NCI-H345 (cell line): ENCODE data around the gene LMOD1.
A peak's percentile ranks its signal among the peaks of the same experiment; 100 is the strongest.

ENCODE experiments used
- DNase-seq: peaks from one replicate; lab custom pipeline; 2025; lab: John Stamatoyannopoulos, UW

The LMOD1 gene

DNA sequence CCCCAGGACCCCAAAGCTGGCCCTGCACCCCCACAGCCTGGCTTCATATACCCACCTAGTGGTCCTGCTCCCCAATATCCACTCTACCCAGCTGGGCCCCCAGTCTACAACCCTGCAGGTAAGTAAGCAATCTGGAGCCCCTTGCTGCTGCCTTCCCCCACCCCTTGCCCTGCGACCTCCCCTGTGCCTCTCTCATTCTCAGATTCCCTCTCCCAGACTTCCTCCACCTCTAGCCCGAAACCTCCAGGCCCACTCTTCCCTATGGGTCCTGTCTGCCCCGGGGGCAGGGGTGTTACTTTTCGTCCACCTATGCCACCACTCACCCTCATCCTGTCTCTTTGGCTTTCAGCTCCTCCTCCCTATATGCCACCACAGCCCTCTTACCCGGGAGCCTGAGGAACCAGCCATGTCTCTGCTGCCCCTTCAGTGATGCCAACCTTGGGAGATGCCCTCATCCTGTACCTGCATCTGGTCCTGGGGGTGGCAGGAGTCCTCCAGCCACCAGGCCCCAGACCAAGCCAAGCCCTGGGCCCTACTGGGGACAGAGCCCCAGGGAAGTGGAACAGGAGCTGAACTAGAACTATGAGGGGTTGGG lies 54.8 kb downstream of the LMOD1 start:
- DNase-seq = no peak

DNA sequence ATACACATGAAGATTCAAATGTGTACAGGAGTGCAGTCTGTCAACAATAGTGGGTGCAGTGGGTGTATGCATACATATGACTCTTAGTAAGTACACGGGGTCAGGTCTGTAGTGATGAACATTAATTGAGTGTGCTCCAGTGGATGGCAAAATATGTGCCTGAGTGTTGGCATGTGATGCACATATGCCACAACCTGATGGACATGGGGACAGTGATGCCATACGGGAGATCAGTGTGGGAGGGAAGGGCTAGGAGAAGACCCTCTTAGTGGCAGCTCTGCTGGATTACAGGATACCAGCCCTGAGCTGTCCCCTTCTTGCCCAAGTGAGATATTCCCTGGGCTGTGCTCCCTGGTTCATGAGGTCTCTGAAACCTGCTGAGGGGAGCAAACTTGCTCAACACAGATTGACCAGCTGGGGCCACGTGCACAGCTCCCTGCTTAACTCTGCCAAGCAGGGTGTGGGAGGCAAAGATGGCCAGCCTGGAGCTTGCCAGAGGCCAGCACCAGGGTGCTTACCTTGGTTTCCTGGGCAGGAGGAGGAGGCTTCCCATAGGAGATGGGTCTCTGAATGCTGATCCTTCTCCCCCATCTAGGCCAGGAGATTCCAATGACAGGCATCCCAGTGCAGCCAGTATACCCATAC lies 55.4 kb downstream of the LMOD1 start:
- DNase-seq = no peak

DNA sequence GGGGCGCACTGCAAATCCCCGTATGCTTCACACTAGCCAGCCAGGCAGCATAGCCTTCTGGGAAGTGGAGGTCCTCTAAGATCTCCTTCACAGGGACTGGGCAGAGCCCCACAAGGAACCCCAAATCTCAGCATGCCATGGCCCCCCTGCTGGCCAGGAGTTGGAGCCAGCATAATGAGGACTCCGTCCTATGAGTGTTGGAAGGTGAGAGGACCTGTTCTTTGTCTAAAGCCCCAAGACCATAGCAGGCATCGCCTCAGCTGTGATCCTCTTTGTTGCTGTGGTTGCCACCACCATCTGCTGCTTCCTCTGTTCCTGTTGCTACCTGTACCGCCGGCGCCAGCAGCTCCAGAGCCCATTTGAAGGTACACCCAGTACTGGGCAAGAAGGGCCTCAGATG lies 56.1 kb downstream of the LMOD1 start:
- no peak for DNase-seq

DNA sequence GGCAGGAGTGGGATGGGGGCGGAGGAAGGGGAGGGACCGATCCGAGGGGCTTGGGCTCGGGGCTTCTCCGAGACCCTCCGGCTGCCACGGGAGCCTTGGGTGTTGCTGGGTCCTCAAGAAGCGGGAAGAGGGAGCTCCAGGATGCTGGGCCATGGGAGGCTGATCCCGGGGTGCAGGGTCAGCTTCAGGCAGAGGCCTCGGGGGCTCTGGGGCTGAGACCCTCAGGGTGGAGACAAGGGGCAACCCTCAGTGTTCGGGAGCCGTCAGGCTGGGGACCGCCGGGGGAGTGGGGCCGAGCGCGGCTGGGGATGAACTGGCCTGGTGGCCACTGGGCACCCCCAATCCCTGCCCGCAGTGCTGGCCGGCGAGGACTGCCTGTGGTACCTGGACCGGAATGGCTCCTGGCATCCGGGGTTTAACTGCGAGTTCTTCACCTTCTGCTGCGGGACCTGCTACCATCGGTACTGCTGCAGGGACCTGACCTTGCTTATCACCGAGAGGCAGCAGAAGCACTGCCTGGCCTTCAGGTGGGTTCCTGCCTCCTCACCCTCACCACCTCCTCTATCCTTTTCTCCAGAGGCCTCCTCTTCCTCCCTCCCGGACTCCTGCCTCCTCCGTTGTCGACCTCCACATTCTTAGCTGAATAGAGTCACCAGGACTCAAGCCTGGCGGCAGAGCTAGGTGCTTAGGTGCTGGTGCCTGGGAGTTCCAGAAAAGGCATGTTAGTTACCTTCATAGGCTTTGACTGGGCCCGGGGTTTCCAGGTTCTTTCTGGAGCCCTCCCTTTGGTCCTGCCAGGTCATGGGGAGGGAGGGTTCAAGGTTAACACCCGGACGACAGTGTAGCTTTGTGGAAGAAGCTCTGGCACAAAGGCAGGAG lies 57.0 kb downstream of the LMOD1 start:
- no peak for DNase-seq

DNA sequence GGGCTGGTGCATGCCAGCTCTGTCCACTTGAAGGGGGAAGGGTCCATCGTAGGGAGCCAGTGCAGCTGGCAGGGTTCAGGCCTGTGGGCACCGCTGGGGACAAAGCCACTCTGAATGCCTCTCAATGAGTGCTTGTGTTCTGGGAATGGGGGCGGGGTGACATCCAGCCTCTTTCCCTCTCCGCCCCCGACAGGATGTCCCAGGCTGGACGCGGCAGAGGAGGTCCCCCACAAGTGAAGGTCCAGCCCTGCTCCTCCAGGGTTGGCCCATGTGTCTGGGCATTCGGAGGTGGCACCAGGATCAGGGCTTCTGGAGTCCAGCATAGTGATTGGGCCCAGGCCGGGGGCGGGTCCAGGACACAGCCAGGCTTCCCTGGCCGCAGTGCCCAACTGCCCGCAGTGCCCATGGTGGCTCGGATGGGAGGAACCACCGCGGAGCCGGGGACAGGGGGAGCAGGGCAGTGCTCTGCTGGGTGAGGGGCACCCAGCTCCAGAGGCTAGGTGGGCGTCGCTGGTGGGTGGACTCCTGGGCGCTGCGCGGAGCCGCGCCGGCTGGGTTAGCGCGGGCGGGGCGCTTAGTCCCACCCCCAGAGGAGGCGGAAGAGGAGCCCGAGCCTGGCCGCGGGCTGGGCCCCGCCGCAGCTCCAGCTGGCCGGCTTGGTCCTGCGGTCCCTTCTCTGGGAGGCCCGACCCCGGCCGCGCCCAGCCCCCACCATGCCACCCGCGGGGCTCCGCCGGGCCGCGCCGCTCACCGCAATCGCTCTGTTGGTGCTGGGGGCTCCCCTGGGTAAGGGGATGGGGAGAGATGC lies 57.9 kb downstream of the LMOD1 start, which contains the start of gene SHISA4:
Gene SHISA4, plus strand, starts transcription at position 617 of the 808 bp plus-strand sequence. Its CDS starts 97 bp downstream, at position 714.
- peak; percentile 62 for DNase-seq

DNA sequence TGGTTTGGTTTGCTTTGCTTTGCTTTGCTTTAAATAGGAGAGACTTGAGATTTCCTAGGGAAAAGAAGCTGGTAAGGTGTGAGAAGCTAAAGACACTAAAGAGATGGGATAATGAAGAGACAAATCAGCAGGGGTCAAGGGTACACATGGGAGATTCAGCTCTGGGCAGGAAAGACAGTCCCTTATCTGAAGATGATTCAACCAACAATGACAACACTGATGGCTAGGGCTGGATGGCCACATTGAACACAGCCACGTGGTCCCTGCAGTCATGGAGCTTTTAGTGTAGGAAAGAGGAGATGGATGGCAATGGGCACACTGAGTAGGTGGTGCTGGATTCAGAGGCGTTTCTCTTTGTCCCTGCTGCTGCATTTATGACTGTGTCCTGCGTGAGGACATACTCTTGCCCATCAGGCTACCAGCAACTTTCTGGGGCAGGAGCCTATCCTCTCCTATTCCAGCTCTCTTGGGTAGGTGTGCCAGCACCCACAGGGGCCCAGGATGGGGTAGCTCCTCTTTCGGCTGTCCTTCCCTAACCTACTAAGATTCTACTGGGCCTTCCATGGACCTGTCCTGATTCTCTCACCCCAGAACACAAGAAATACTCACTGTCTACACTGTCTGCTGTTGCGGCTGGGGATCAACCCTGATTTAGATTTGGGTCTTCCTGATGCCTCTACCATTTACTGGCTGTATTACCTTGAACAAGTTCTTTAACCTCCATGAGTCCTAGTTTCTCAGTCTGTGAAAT lies 59.1 kb downstream of the LMOD1 start:
- no peak for DNase-seq

DNA sequence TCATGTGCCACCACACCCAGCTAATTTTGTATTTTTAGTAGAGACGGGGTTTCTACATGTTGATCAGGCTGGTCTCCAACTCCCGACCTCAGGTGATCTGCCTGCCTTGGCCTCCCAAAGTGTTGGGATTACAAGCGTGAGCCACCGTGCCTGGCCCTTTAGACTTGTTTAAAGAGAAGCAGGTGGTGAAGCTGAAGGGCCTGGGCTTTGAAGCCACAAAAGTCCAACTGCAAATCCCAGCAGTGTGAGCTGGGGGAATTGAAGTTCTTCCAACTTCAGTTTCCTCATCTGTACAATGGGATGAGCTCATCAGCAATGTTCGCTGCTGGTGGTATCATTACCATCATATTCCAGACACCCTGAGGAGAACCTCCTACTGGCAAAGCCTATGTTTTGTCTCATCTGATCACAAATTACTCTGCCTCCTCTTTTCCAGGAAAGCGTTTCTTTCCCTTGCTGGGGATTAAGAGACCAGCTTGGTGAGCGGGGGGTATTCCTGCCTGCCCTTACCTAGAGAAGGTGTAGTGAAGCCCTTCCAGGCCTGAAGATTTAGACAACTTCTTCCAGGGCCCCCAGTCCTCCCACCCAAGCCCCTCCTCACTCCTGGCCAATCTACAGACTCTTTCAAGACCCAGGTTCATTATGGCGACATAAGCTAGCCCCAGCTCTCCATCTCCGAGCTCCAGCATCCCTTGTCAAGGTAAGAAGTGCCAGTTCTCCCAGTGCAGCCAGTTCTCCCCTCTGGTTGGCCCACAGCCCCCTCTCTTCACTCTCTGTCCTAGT lies 60.1 kb downstream of the LMOD1 start:
- DNase-seq = no peak

DNA sequence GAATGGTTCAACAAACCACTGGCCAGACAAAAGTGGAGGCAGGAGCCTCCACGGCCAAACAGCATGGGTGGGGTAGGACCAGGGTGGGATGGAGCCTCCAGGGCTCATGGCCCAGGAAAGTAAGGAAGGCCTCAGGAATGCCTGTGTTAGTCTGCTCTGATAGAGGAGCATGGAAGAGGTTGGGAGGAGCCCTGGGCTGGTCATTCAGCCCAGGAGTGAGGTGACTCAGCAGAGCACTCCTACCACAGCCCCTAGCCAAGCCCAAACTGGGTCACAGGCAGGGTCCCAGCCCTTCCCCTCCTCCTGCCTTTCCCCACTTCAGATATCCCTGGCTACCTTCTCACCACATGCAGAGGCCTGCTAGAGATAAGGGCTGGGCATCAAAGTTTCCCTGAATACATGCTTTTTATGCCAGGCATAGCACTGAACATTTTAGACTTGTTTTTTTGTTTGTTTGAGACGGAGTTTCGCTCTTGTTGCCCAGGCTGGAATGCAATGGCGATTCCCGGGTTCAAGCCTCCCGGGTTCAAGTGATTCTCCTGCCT lies 60.7 kb downstream of the LMOD1 start:
- DNase-seq = no peak

DNA sequence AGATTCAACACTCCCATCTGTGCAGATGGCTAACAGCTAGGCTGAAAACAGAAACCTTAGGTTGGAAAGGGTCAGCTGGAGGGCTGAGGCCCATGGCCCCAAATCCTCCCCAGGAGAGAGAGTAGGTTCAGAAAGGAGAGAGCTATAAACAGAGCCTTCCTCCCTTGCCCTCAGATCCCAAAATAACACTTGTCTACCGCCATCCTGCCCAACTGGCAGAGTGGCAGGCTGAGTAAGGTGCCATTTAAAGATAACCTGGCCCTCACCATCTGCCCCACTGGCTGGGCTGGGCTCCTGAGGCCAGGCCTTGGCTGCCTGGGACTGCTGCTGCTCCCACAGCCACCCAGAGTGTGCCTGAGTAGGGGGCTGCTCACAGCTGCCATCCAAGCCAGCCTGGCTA lies 61.9 kb downstream of the LMOD1 start:
- no peak for DNase-seq

DNA sequence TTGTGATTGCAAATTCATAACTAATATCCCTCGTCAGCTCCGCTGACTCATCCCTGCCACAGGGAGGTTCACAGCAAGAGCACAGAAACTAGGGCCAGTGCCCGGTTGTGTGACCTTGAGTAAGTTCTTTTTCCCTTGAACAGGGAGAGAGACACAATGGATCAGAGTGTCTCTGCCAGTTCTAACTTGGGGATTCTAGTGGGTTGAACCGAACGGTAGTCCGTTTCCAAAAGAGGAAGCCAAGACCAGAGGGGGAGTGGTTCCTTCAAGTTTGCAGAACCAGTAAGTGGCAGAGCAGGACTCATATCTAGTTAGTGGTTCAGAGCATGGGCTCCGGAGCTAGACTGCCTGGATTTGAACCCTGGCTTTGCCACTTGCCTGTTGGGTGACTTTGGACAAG lies 62.6 kb downstream of the LMOD1 start:
- no peak for DNase-seq

DNA sequence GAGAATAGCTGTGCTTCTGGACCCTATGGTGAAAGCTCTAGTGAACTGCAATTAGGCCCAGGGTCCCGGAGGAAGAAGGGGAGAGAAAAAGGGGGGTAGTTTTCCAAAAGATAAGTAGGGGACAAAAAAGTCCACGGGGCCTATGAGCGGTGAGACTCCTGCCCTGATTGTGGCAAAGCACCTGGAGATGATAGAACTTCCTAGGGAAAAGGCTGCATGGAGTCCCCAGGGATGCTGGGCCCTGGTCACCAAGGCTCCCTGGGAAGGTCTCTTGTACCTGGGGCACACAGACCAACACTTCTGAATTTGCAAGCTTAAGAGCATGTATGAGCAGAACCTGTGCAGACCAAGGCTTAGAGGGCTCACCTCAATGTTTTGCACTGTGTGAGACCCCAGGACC lies 63.1 kb downstream of the LMOD1 start:
- no peak for DNase-seq

DNA sequence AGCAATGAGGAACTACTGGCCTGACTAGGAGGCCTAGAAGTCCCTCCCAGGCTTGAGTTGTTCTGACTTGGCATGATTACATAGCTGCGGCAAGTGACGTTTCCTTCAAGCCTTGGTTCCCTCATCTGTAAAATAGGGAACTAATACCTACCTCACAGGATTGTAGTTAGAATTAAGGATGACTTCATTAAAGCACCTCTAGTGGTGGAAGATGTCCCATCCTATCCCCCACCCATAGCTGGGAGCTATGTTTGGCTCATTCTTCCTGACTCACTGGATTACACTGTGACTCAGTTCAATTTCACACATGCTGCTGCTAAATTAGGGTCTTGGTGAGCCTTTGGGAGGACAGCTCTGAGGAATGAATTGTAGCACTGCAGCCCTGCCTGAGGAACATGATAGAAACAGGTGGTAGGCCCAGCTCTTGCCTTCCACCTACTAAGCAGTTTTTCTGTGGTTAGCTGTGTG lies 63.6 kb downstream of the LMOD1 start:
- DNase-seq = no peak

DNA sequence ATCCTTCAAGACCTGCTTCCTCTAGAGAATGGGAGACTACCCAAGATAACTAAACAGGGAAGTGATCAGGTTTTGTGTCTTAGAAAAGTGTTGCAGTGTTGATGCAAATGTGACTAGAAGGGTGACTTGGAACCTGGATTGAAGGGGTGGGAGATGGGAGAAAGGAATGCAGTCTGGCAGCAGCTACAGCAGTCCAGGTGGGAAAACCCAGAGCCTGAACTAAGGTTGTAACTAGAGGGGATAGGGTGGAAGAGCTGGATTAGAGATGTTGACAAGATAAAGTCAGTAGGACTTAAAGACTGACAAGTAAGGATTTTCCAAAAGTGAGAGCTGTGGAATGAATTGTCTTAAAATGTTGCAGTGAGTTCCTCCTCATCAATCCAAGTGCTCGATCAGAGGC lies 64.7 kb downstream of the LMOD1 start:
- no peak for DNase-seq

DNA sequence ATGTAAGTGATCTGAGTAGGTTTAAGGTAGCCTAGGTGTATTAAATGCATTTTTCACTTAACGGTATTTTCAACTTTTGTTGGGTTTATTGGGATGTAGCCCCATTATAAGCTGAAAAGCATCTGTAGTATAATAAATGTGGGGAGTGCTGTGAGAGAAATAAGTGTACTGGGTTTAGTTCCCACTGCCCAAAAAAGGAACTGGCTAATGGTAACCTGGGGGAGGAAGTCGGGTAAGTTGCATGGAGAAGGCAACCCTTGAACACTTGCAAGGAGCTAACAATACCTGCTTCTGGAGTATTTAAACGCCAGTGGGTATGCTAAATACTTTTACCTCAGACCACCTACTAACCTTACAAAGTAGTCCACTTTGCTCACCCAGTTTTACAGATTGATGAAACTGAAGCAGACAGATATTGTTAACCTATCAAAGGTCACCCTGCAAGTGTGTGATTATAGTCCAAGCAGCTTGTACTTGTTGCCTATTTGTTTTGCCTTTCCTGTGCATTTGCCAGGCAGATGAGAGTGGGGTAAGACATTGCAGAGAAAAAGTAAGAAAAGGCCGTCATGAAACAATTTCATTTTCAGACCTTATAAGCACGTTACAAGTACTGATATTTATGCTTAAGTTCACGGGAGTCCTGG lies 65.3 kb downstream of the LMOD1 start:
- no peak for DNase-seq

DNA sequence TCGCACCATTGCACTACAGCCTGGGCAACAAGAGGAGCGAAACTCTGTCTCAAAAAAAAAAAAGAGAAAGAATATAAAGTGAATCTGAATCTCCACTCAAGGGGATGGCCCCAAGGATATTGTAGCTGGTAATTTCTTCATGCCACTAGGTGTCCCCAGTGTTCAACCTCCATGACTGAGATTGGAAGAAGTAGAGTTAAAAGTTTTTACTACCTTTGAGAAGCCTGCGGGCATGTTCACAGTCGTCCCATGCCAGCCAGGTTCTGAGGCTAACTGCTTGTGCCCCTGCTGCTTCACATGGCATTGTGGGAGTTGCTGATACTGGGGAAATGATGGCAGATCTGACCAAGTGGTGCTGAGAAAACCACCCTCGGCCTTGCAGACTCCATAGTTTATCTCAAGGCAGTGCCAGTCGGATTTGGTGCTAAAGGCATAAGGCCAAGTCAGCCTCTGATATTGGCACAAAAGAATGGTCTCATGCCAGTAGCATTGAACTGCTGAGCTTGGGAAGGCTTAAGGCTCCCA lies 68.4 kb downstream of the LMOD1 start:
- DNase-seq = peak; percentile 9

DNA sequence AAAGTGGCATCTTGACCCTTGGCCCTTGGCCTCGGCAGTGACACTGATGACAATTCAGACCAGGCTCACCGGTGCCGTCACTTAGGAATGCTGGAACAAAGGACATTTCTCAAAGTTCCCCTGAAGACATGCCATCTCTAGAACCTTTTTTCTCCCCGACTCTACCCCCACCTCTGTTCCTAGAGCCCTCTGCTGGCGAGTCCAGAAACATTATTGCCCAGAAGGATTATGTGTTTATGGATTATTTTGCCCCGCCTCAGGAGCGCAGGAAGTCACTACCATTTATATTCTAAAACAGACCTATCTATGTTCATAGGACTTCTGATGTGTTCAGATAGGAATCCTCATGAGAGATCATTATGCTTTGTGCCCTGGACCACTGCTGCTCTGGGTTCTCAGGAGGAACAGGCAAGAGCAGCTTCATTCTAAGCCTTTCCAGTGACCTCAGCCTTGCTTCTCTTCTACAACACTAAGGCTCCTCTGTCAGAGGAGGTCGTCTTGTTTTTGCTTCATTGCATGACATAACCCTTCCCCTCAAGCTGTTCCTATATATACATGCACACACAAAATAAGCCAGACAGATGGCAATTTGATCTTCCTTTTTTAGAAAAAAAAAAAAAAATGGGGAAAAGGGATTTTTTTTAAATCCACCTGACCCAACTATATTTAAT lies 70.1 kb downstream of the LMOD1 start:
- DNase-seq = no peak

DNA sequence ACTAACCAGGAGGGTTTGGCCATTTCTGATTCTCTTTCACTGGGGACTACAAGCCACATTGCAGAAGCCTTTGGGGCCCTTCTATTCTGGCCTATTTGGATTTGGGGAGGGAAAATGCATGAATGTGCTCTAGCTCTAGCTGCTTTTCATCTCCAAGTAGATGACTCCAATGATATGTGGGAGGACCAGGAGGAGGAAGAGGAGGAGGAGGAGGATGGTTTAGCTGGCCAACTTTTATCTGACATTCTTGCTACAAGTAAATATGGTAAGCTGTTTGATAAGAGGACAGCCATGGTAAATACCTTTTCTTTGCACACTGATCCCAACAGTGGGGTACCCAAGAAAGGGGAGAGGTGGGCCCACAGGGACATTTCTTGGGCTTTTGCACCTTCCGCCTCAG lies 71.7 kb downstream of the LMOD1 start:
- no peak for DNase-seq

DNA sequence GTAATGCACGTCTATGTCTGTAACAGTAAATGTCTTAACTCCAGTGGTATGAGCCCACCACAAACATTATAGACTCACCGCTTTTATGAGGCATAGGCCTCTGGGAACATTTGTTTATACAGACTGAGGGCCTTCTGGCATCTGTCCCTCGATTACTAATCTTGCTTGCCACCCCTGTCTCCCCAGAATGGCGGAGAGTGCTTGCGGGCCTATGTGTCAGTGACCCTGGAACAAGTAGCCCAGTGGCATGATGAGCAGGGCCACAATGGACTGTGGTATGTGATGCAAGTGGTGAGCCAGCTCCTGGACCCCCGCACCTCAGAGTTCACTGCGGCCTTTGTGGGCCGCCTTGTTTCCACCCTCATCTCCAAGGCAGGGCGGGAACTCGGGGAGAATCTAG lies 76.0 kb downstream of the LMOD1 start:
- DNase-seq = no peak

DNA sequence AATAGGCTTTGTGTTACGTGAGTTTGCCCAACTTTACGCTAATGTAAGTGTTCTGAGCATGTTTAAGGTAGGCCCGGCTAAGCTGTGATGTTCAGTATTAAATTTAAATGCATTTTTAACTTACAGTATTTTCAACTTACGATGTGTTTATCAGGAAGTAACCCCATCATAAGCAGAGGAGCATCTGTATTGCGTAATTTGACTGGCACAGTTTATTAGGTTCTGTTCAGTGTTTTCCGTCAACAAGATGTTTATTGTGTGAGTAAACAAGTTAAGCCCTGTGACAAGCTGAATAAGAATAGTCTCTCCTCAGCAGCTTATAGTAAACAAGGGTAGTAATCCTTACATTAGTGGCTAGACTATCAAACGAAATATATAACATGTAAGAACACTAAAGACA lies 84.9 kb downstream of the LMOD1 start:
- DNase-seq = no peak
